ENCODE results near the gene MOSPD3.
A peak's percentile ranks its signal among the peaks of the same experiment; 100 is the strongest.

Gene MOSPD3

GRCh38 chr7:100565133-100565571, 47.2 kb upstream of the MOSPD3 start:
- no peaks in the 10 kb centered on the region for H3K9me3 ChIP-seq (ENCODE audit: control insufficient read depth, insufficient read depth, low read length)
- H4K20me1 ChIP-seq (ENCODE audit: control insufficient read depth, insufficient read depth, low read depth, low read length) = peaks cover 5% of the 10 kb centered on the region; the same call in 1 of the 2 replicates
- H3K79me2 ChIP-seq (ENCODE audit: control insufficient read depth, low read length) = no peaks in the 10 kb centered on the region
- no peak overlapping the region for H3K4me3 ChIP-seq (ENCODE audit: low read length)
- H3F3A ChIP-seq (ENCODE audit: control insufficient read depth, insufficient read depth) = no peaks in the 10 kb centered on the region
- no peak overlapping the region for H3K4me2 ChIP-seq (ENCODE audit: low read length)
- H3K27me3 ChIP-seq (ENCODE audit: control insufficient read depth, low read length) = peaks cover 8% of the 10 kb centered on the region
- no peak overlapping the region for H3K27ac ChIP-seq (ENCODE audit: low read depth, low read length)
- no peaks in the 10 kb centered on the region for H3K36me3 ChIP-seq (ENCODE audit: control insufficient read depth, low read length)
- H3K9me2 ChIP-seq (replicated peaks; ENCODE audit: control insufficient read depth, low read length) = no peaks in the 10 kb centered on the region
- TF ChIP-seq EZH2phosphoT487 (IDR thresholded peaks at IDR 0.05; ENCODE audit: borderline replicate concordance, low read length) (no peak), CTCF (IDR thresholded peaks at IDR 0.05; ENCODE audit: low read depth, low read length, poor library complexity, severe bottlenecking) (no peak)
- H3K4me1 ChIP-seq (ENCODE audit: control insufficient read depth, low read length) = peaks cover 29% of the 10 kb centered on the region

GRCh38 chr7:100566018-100566531, 46.3 kb upstream of the MOSPD3 start:
- H3K4me1 ChIP-seq (ENCODE audit: control insufficient read depth, low read length) = peaks cover 33% of the 10 kb centered on the region
- no peaks in the 10 kb centered on the region for H3K36me3 ChIP-seq (ENCODE audit: control insufficient read depth, low read length)
- H3K4me2 ChIP-seq (ENCODE audit: low read length) = no peak overlapping the region
- H3K4me3 ChIP-seq (ENCODE audit: low read length) = no peak overlapping the region
- H3F3A ChIP-seq (ENCODE audit: control insufficient read depth, insufficient read depth) = no peaks in the 10 kb centered on the region
- H3K79me2 ChIP-seq (ENCODE audit: control insufficient read depth, low read length) = no peaks in the 10 kb centered on the region
- peaks cover 5% of the 10 kb centered on the region; the same call in 1 of the 2 replicates for H4K20me1 ChIP-seq (ENCODE audit: control insufficient read depth, insufficient read depth, low read depth, low read length)
- H3K9me3 ChIP-seq (ENCODE audit: control insufficient read depth, insufficient read depth, low read length) = no peaks in the 10 kb centered on the region
- no peaks in the 10 kb centered on the region for H3K9me2 ChIP-seq (replicated peaks; ENCODE audit: control insufficient read depth, low read length)
- H3K27me3 ChIP-seq (ENCODE audit: control insufficient read depth, low read length) = peaks cover 11% of the 10 kb centered on the region
- no peak overlapping the region for H3K27ac ChIP-seq (ENCODE audit: low read depth, low read length)
- TF ChIP-seq EZH2phosphoT487 (IDR thresholded peaks at IDR 0.05; ENCODE audit: borderline replicate concordance, low read length) (no peak), CTCF (IDR thresholded peaks at IDR 0.05; ENCODE audit: low read depth, low read length, poor library complexity, severe bottlenecking) (no peak)

GRCh38 chr7:100567031-100567730, 45.2 kb upstream of the MOSPD3 start:
- Histone ChIP-seq H3K4me1 (ENCODE audit: control insufficient read depth, low read length) (peaks cover 38% of the 10 kb centered on the region), H3K27ac (ENCODE audit: low read depth, low read length) (no peak overlapping the region), H3K36me3 (ENCODE audit: control insufficient read depth, low read length) (no peaks in the 10 kb centered on the region), H3K4me2 (ENCODE audit: low read length) (peak overlapping the region; percentile 12), H3F3A (ENCODE audit: control insufficient read depth, insufficient read depth) (no peaks in the 10 kb centered on the region), H3K79me2 (ENCODE audit: control insufficient read depth, low read length) (no peaks in the 10 kb centered on the region), H4K20me1 (ENCODE audit: control insufficient read depth, insufficient read depth, low read depth, low read length) (peaks cover 5% of the 10 kb centered on the region; the same call in 1 of the 2 replicates), H3K27me3 (ENCODE audit: control insufficient read depth, low read length) (peaks cover 11% of the 10 kb centered on the region), H3K9me2 (replicated peaks; ENCODE audit: control insufficient read depth, low read length) (no peaks in the 10 kb centered on the region), H3K9me3 (ENCODE audit: control insufficient read depth, insufficient read depth, low read length) (no peaks in the 10 kb centered on the region), H3K4me3 (ENCODE audit: low read length) (no peak overlapping the region)
- TF ChIP-seq EZH2phosphoT487 (IDR thresholded peaks at IDR 0.05; ENCODE audit: borderline replicate concordance, low read length) = no peak
- no peak for TF ChIP-seq CTCF (IDR thresholded peaks at IDR 0.05; ENCODE audit: low read depth, low read length, poor library complexity, severe bottlenecking)
